ENCODE results near the gene ZBTB5. TPM values are rescaled to one million over a fixed set of nuclear protein-coding genes. Genes with fewer than 3 reads are reported as not detected.

Gene ZBTB5
- total RNA-seq, 1 experiment from 2014 or later = 16.7 TPM

DNA sequence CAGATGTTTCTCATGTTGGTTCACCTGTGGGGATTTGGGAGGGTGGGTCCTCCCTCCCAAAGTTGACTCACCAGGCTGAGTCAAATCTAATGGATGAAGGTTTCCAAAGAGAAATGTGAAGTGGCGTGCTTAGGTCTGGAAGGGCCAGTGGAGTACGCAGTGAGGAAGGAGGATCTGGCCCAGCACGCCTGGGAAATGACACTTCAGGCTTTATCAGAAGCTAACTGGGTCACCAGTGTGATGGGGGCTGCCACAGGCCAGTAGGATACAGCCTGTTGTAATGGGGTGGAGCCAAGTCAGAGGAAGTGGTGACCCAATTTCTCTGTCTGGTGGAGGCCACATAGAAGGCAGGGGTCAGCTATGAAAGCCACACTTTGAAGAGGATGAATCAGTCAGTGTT lies 38.5 kb upstream of the ZBTB5 start (continued):
- TF ChIP-seq ZNF138 (CRISPR knock-in tag; conservative IDR thresholded peaks at IDR 0.05) (no peak), HMGA2 (CRISPR knock-in tag; IDR thresholded peaks at IDR 0.05) (no peak), ZNF121 (CRISPR knock-in tag; IDR thresholded peaks at IDR 0.05) (no peak)
- TF ChIP-seq, protein P1, sequence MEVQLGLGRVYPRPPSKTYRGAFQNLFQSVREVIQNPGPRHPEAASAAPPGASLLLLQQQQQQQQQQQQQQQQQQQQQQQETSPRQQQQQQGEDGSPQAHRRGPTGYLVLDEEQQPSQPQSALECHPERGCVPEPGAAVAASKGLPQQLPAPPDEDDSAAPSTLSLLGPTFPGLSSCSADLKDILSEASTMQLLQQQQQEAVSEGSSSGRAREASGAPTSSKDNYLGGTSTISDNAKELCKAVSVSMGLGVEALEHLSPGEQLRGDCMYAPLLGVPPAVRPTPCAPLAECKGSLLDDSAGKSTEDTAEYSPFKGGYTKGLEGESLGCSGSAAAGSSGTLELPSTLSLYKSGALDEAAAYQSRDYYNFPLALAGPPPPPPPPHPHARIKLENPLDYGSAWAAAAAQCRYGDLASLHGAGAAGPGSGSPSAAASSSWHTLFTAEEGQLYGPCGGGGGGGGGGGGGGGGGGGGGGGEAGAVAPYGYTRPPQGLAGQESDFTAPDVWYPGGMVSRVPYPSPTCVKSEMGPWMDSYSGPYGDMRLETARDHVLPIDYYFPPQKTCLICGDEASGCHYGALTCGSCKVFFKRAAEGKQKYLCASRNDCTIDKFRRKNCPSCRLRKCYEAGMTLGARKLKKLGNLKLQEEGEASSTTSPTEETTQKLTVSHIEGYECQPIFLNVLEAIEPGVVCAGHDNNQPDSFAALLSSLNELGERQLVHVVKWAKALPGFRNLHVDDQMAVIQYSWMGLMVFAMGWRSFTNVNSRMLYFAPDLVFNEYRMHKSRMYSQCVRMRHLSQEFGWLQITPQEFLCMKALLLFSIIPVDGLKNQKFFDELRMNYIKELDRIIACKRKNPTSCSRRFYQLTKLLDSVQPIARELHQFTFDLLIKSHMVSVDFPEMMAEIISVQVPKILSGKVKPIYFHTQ (CRISPR knock-in tag; IDR thresholded peaks at IDR 0.05) = no peak
- TF ChIP-seq, protein P2, sequence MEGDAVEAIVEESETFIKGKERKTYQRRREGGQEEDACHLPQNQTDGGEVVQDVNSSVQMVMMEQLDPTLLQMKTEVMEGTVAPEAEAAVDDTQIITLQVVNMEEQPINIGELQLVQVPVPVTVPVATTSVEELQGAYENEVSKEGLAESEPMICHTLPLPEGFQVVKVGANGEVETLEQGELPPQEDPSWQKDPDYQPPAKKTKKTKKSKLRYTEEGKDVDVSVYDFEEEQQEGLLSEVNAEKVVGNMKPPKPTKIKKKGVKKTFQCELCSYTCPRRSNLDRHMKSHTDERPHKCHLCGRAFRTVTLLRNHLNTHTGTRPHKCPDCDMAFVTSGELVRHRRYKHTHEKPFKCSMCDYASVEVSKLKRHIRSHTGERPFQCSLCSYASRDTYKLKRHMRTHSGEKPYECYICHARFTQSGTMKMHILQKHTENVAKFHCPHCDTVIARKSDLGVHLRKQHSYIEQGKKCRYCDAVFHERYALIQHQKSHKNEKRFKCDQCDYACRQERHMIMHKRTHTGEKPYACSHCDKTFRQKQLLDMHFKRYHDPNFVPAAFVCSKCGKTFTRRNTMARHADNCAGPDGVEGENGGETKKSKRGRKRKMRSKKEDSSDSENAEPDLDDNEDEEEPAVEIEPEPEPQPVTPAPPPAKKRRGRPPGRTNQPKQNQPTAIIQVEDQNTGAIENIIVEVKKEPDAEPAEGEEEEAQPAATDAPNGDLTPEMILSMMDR (IDR thresholded peaks at IDR 0.05) = no peak

DNA sequence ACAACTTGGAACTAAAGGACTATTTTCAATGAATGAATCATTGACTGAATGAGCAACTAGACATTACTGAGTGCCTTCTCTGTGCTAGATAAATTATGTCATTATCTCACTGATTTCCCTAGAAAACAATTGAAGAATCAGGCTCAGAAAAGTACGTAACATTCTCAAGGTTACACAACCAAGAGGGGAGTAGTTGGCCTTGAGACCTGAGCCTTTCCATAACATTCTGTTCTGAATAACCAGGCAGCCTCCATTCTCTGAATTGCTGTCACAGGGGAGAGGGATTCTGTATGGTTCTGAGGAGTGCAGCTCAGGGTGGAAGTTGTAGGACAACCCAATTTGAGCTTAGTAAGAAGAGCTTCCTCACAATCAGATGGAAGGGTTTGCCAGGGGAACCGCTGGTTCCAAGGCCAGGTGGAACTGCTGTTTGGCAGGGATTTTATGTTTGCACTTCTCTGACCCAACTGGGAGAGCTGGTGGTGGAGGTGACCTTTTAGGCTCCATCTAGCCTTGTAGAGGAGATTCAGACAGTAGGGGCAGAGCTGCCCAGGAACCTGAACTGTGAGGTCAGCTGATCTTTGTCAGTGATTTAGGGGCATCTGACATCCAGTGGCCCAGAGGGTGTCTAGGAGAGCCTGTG lies 36.8 kb upstream of the ZBTB5 start:
- Mint-ChIP-seq H3K36me3 (peaks cover 78% of the 10 kb centered on the region), H3K4me3 (no peak overlapping the region), H3K27me3 (ENCODE audit: low read depth) (no peaks in the 10 kb centered on the region), H3K9me3 (no peaks in the 10 kb centered on the region), H3K4me1 (no peaks in the 10 kb centered on the region), H3K27ac (no peak overlapping the region)
- ChIA-PET POLR2A (no interaction called here), CTCF (interaction anchor here (0.8 kb wide), 1 partner anchor 9 kb away, joined by 3 read pairs; no protein-coding TSS in a partner anchor)
- no peak for DNase-seq (ENCODE audit: low spot score)
- TF ChIP-seq JAZF1 (CRISPR knock-in tag; IDR thresholded peaks at IDR 0.05) = no peak
- TF ChIP-seq, protein P3, sequence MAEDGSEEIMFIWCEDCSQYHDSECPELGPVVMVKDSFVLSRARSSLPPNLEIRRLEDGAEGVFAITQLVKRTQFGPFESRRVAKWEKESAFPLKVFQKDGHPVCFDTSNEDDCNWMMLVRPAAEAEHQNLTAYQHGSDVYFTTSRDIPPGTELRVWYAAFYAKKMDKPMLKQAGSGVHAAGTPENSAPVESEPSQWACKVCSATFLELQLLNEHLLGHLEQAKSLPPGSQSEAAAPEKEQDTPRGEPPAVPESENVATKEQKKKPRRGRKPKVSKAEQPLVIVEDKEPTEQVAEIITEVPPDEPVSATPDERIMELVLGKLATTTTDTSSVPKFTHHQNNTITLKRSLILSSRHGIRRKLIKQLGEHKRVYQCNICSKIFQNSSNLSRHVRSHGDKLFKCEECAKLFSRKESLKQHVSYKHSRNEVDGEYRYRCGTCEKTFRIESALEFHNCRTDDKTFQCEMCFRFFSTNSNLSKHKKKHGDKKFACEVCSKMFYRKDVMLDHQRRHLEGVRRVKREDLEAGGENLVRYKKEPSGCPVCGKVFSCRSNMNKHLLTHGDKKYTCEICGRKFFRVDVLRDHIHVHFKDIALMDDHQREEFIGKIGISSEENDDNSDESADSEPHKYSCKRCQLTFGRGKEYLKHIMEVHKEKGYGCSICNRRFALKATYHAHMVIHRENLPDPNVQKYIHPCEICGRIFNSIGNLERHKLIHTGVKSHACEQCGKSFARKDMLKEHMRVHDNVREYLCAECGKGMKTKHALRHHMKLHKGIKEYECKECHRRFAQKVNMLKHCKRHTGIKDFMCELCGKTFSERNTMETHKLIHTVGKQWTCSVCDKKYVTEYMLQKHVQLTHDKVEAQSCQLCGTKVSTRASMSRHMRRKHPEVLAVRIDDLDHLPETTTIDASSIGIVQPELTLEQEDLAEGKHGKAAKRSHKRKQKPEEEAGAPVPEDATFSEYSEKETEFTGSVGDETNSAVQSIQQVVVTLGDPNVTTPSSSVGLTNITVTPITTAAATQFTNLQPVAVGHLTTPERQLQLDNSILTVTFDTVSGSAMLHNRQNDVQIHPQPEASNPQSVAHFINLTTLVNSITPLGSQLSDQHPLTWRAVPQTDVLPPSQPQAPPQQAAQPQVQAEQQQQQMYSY (CRISPR knock-in tag; IDR thresholded peaks at IDR 0.05) = no peak
- TF ChIP-seq PRRX2 (CRISPR knock-in tag; IDR thresholded peaks at IDR 0.05) = no peak
- TF ChIP-seq ZNF317 (CRISPR knock-in tag; IDR thresholded peaks at IDR 0.05; ENCODE audit: borderline replicate concordance, low read depth) = no peak
- no peak for TF ChIP-seq ZNF423 (CRISPR knock-in tag; IDR thresholded peaks at IDR 0.05)
- no peak for TF ChIP-seq ZNF416 (CRISPR knock-in tag; IDR thresholded peaks at IDR 0.05)
- TF ChIP-seq GABPB1 (CRISPR knock-in tag; IDR thresholded peaks at IDR 0.05) = no peak
- TF ChIP-seq ZNF396 (CRISPR knock-in tag; IDR thresholded peaks at IDR 0.05; ENCODE audit: borderline replicate concordance) = no peak
- TF ChIP-seq, protein P4, sequence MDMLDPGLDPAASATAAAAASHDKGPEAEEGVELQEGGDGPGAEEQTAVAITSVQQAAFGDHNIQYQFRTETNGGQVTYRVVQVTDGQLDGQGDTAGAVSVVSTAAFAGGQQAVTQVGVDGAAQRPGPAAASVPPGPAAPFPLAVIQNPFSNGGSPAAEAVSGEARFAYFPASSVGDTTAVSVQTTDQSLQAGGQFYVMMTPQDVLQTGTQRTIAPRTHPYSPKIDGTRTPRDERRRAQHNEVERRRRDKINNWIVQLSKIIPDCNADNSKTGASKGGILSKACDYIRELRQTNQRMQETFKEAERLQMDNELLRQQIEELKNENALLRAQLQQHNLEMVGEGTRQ (CRISPR knock-in tag; IDR thresholded peaks at IDR 0.05) = no peak
- no peak for ATAC-seq

DNA sequence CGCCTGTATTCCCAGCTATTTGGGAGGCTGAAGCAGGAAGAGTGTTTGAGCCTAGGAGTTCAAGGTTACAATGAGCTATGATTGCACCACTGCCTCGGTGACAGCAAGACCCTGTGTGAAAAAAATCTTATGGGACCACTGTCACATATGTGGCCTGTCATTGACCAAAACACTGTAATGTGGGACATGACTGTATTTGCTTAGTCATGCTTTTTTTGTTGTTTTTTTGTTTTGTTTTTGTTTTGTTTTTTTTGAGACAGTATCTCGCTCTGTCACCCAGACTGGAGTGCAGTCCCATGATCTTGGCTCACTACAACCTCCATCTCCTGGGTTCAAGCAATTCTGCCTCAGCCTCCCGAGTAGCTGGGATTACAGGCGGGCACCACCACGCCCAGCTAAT lies 34.0 kb upstream of the ZBTB5 start:
- ChIA-PET CTCF (interaction anchor here (1.5 kb wide), 1 partner anchor 12 kb away, joined by 3 read pairs; no protein-coding TSS in a partner anchor), POLR2A (no interaction called here)
- DNase-seq (ENCODE audit: low spot score) (no peak), ATAC-seq (no peak)
- Mint-ChIP-seq H3K4me3 (no peak overlapping the region), H3K4me1 (no peaks in the 10 kb centered on the region), H3K36me3 (peaks cover 87% of the 10 kb centered on the region), H3K27me3 (ENCODE audit: low read depth) (no peaks in the 10 kb centered on the region), H3K9me3 (no peaks in the 10 kb centered on the region), H3K27ac (no peak overlapping the region)
- TF ChIP-seq MYBL2 (CRISPR knock-in tag; IDR thresholded peaks at IDR 0.05) = no peak
- TF ChIP-seq SMAD3 (CRISPR knock-in tag; IDR thresholded peaks at IDR 0.05; ENCODE audit: borderline replicate concordance) = no peak
- TF ChIP-seq, protein P5, sequence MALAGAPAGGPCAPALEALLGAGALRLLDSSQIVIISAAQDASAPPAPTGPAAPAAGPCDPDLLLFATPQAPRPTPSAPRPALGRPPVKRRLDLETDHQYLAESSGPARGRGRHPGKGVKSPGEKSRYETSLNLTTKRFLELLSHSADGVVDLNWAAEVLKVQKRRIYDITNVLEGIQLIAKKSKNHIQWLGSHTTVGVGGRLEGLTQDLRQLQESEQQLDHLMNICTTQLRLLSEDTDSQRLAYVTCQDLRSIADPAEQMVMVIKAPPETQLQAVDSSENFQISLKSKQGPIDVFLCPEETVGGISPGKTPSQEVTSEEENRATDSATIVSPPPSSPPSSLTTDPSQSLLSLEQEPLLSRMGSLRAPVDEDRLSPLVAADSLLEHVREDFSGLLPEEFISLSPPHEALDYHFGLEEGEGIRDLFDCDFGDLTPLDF (CRISPR knock-in tag; IDR thresholded peaks at IDR 0.05) = no peak
